GM12892 (cell line): ENCODE results near the gene CMTM6. TPM values are rescaled to one million over a fixed set of nuclear protein-coding genes. Genes with fewer than 3 reads are reported as not detected.
"Not testable (repeated sequence)": the region's sequence is repeated elsewhere in the genome, so short reads cannot be mapped to it uniquely, and the experiment has no call there.

Source experiments
- DNase-seq: peaks from one replicate; pipeline ENCODE4 v3.0.0; 2011; ENCODE audit not compliant: insufficient read length
- FAIRE-seq: peaks from 2 replicates; lab custom pipeline; 2011; peaks lifted over from hg19 to GRCh38; lab: Jason Lieb, UNC
- POLR2A ChIP-seq: IDR thresholded peaks from 2 replicates; pipeline ENCODE4 v1.6.1; 2011; ENCODE audit warnings: low read depth, low read length, control low read depth
- POLR2AphosphoS5 ChIP-seq: IDR thresholded peaks from 2 replicates; pipeline ENCODE4 v1.6.1; 2011; ENCODE audit warnings: low read depth, low read length, control low read depth
- TAF1 ChIP-seq: IDR thresholded peaks from 2 replicates; pipeline ENCODE4 v1.6.1; 2011; ENCODE audit warnings: low read depth, mild to moderate bottlenecking, control low read depth, low read length, borderline replicate concordance
- polyA plus RNA-seq: library from polyadenylated mRNA; unstranded; fragments of >200 nt; gene quantifications from one replicate; pipeline ENCODE4 v1.2.1, GENCODE V29; 2012; ENCODE audit warnings: missing spikeins, inconsistent platforms; ENCODE audit not compliant: missing spikeins

The CMTM6 gene
- polyA plus RNA-seq, result 39.9 TPM

GRCh38 chr3:32502118-32502945 is at the start of gene CMTM6:
CMTM6 (minus strand) TSS chr3:32502852; CDS start chr3:32502745, 107 bp downstream.
- FAIRE-seq, result peak; percentile 85
- TF ChIP-seq TAF1 (peak; percentile 27; the same call in 1 of the 2 replicates), POLR2A (peak; percentile 74), POLR2AphosphoS5 (peak; percentile 40; the same call in 1 of the 2 replicates)
- peak; percentile 87 for DNase-seq

- DNase-seq (no peak), FAIRE-seq (no peak)
- TF ChIP-seq TAF1 (no peak), POLR2A (no peak), POLR2AphosphoS5 (no peak)
Observed at GRCh38 chr3:32552013-32552412, 49.4 kb upstream of the CMTM6 start.

- DNase-seq (no peak), FAIRE-seq (peak; percentile 74)
- TF ChIP-seq TAF1 (no peak), POLR2A (no peak), POLR2AphosphoS5 (no peak)
Observed at GRCh38 chr3:32551496-32551895, 48.8 kb upstream of the CMTM6 start.

GRCh38 chr3:32551087-32551486 is 48.4 kb upstream of the CMTM6 start:
- no peak for DNase-seq
- TF ChIP-seq POLR2A (no peak), TAF1 (no peak), POLR2AphosphoS5 (no peak)
- no peak for FAIRE-seq

GRCh38 chr3:32545305-32545704 is 42.7 kb upstream of the CMTM6 start:
- no peak for FAIRE-seq
- no peak for TF ChIP-seq POLR2A
- TF ChIP-seq POLR2AphosphoS5, result no peak
- TF ChIP-seq TAF1, result no peak

GRCh38 chr3:32544894-32545293 is 42.2 kb upstream of the CMTM6 start:
- TF ChIP-seq POLR2A, result no peak
- TF ChIP-seq TAF1, result no peak
- no peak for TF ChIP-seq POLR2AphosphoS5
- DNase-seq (no peak), FAIRE-seq (peak; percentile 56)

More at GRCh38 chr3:32545305-32545704, 42.7 kb upstream of the CMTM6 start:
- no peak for DNase-seq

- no peak for TF ChIP-seq TAF1
- TF ChIP-seq POLR2AphosphoS5, result no peak
- TF ChIP-seq POLR2A, result no peak
- no peak for FAIRE-seq
Observed at GRCh38 chr3:32542807-32543206, 40.2 kb upstream of the CMTM6 start.

GRCh38 chr3:32540899-32541298 is 38.2 kb upstream of the CMTM6 start:
- no peak for FAIRE-seq

More at GRCh38 chr3:32542807-32543206, 40.2 kb upstream of the CMTM6 start:
- DNase-seq, result no peak

GRCh38 chr3:32532434-32532833 is 29.8 kb upstream of the CMTM6 start:
- no peak for TF ChIP-seq POLR2A
- no peak for TF ChIP-seq TAF1
- no peak for TF ChIP-seq POLR2AphosphoS5
- no peak for DNase-seq
- FAIRE-seq, result no peak

More at GRCh38 chr3:32540899-32541298, 38.2 kb upstream of the CMTM6 start:
- no peak for TF ChIP-seq TAF1
- TF ChIP-seq POLR2A, result no peak
- no peak for TF ChIP-seq POLR2AphosphoS5
- DNase-seq, result no peak

GRCh38 chr3:32531010-32531647 is 28.5 kb upstream of the CMTM6 start:
- DNase-seq (no peak), FAIRE-seq (peak; percentile 80)
- TF ChIP-seq POLR2A (no peak), POLR2AphosphoS5 (no peak), TAF1 (no peak)

GRCh38 chr3:32525720-32526119 is 23.1 kb upstream of the CMTM6 start:
- FAIRE-seq (no peak), DNase-seq (no peak)
- TF ChIP-seq TAF1 (no peak), POLR2A (no peak), POLR2AphosphoS5 (no peak)

- no peak for DNase-seq
- FAIRE-seq, result no peak
- TF ChIP-seq POLR2A (no peak), POLR2AphosphoS5 (no peak)
Observed at GRCh38 chr3:32522682-32523081, 20.0 kb upstream of the CMTM6 start.

- not testable (repeated sequence) for DNase-seq, FAIRE-seq
Observed at GRCh38 chr3:32518921-32519320, 16.3 kb upstream of the CMTM6 start.

GRCh38 chr3:32516751-32517150 is 14.1 kb upstream of the CMTM6 start:
- not testable (repeated sequence) for FAIRE-seq, DNase-seq
